ENCODE data around the gene HINT3.
"Not testable (repeated sequence)": the region's sequence is repeated elsewhere in the genome, so short reads cannot be mapped to it uniquely, and the experiment has no call there.

HINT3 gene

DNA sequence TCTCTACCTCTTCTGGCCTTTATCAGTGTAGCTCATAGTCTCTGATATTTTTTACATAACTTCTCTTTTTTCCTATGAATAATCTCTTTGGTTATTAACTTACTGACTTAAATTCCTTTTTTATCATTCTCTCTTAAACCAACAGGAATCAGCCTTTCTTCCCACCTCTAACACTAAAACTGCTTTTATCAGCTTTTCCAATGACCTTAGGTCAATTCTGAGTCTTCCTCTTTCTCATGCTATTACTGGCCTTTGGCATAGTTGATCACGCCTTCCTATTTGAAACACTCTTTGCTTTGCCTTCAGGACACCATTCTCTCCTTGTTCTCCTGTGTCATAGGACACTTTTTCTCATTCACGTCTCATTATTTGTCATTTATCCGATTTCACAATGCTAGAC, 8.1 kb upstream of the HINT3 start:
- H3K27ac ChIP-seq, result no peak overlapping the region
- no peak for TF ChIP-seq ZFX (IDR thresholded peaks at IDR 0.05)
- TF ChIP-seq, protein P1, sequence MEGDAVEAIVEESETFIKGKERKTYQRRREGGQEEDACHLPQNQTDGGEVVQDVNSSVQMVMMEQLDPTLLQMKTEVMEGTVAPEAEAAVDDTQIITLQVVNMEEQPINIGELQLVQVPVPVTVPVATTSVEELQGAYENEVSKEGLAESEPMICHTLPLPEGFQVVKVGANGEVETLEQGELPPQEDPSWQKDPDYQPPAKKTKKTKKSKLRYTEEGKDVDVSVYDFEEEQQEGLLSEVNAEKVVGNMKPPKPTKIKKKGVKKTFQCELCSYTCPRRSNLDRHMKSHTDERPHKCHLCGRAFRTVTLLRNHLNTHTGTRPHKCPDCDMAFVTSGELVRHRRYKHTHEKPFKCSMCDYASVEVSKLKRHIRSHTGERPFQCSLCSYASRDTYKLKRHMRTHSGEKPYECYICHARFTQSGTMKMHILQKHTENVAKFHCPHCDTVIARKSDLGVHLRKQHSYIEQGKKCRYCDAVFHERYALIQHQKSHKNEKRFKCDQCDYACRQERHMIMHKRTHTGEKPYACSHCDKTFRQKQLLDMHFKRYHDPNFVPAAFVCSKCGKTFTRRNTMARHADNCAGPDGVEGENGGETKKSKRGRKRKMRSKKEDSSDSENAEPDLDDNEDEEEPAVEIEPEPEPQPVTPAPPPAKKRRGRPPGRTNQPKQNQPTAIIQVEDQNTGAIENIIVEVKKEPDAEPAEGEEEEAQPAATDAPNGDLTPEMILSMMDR (conservative IDR thresholded peaks at IDR 0.05), result no peak

DNA sequence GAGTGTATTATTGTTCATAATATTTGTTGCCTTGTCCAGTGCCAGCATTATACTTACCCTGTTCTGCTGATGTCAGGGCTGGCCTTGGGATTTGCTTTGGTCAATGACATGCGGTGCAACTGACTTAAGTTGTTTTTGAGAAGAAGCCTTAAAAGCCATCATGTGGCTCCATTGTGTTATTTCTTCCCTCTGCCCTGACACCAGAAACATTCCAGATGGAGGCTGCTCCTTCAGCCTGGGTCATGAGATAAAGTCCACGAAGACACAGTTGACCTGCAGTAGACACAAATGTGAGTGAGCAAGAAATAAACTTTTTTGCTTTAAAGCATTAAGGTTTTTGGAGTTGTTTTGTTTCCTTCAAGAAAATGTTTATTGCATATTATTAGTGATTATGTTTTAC, 7.5 kb upstream of the HINT3 start:
- TF ChIP-seq, protein P1 (conservative IDR thresholded peaks at IDR 0.05), result no peak
- TF ChIP-seq ZFX (IDR thresholded peaks at IDR 0.05), result no peak
- no peak overlapping the region for H3K27ac ChIP-seq

DNA sequence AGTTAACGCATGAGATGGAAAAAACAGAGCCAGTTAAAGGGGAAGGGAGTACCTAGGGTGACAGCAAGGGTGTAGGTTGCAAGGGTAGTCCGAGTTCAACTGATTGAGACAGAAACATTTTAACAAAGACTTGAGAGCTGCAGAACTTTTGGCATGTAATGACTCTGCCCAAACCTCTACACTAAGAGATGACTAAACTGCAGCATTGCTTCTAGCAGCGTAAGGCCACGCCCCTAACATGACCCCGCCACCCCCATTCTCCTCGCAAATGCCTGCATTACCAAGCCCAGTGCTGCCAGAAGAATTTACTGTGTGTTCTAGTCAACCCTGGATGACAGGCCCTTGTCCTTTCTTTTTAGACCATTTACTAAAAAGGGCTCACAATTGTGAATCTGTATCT, 6.3 kb upstream of the HINT3 start:
- no peak for TF ChIP-seq ZFX (IDR thresholded peaks at IDR 0.05)
- TF ChIP-seq, protein P1 (conservative IDR thresholded peaks at IDR 0.05), result no peak
- no peak overlapping the region for H3K27ac ChIP-seq

DNA sequence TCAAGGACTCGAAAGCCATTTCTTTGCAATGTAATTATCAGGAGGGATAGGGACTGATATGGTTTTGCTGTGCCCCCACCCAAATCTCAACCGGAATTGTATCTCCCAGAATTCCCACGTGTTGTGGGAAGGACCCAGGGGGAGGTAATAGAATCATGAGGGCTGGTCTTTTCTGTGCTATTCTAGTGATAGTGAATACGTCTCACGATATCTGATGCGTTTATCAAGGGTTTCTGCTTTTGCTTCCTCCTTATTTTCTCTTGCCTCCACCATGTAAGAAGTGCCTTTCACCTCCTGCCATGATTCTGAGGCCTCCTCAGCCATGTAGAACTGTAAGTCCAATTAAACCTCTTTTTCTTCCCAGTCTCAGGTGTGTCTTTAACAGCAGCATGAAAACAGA, 5.9 kb upstream of the HINT3 start:
- H3K27ac ChIP-seq, result not testable (repeated sequence)

DNA sequence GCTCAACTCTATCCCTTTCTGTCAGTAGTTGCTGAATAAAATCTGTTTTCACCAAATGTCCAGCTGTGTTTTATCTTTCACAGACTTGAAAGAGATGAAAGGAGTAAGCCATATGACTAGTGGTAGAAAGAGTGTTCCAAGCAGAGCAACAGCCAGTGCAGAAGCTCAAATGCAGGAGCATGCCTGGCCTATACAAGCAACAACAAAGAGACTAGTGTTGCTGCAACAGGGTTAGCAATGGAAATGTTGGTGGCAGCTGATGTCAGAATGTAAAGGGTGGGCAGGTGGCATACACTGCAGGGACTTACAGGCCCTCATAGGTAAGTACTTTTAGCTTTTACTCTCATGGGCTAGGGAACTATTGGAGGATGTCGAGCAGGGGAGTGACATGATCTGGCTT, 5.2 kb upstream of the HINT3 start:
- H3K27ac ChIP-seq, result no peak overlapping the region
- no peak for TF ChIP-seq ZFX (IDR thresholded peaks at IDR 0.05)
- TF ChIP-seq, protein P1 (conservative IDR thresholded peaks at IDR 0.05), result no peak

DNA sequence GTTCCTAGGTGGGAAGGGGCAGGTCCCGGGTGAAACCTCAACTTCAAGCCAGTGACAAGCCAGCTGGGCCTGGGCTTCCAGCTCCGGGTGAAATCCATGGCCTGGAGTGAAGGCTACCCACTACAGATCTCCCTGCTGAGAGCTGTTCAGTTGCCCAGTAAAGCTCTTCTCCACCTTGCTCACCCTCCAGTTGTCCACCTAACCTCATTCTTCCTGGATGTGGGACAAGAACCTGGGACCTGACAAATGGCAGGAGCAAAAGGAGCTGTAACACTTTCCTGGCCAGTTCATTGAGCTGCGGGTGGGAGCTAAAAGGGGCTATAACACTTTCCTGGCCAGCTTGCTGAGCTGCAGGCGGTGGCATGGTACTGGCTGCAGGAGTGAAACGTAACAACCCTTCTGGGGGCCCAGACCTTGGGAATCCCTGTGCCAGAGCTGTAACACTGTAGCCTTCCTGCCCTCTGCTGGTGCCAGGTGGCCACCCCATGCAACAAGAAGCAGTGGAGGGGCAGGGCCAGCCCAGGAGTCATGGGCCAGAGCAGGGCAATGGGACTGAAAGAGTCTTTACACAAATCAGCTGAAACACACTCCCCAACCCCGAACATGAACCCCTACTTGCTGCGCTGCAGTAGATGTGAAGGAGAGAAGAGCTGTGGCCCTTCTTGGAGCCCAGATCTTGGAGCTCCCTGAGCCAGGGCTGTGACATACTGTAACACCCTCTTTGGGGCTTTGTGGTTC, 3.6 kb upstream of the HINT3 start:
- TF ChIP-seq, protein P1 (conservative IDR thresholded peaks at IDR 0.05), result no peak
- H3K27ac ChIP-seq, result no peak overlapping the region

DNA sequence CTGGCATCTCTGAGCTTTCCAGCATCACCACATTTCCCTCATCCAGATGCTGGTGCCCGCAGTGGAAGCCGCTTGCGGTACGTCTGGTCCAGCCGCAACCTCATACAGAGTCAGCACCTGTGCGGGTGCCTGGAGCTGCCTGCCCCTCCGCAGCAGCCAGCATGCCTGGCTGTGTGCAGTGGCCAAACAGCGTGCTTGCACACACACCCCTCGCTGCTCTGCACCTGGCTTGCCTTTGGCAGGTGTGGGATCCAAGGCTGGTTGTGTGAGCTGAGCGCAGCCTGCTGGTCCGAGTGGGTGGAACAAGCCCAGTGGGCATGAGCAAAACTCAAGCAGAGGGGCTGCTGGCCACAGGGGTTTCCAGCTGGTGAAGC, 3.1 kb upstream of the HINT3 start:
- no peak overlapping the region for H3K27ac ChIP-seq

More for the DNA sequence above, 3.1 kb upstream of the HINT3 start:
- TF ChIP-seq, protein P1 (conservative IDR thresholded peaks at IDR 0.05), result peak; percentile 27
- TF ChIP-seq ZFX (IDR thresholded peaks at IDR 0.05), result no peak
